HepG2 (cell line): ENCODE data around the gene TRPV6.

Experiments
- ATF2 ChIP-seq: sonication (generic); formaldehyde crosslinking; IDR thresholded peaks from 2 replicates; pipeline ENCODE4 v1.4.0; 2020; ENCODE audit warnings: missing genetic modification reagents
- CAMTA2 ChIP-seq: sonication (generic); formaldehyde crosslinking; IDR thresholded peaks from 2 replicates; pipeline ENCODE4 v1.4.0; 2020; ENCODE audit warnings: mild to moderate bottlenecking, missing genetic modification reagents, borderline replicate concordance
- CBX2 ChIP-seq, 2 experiments: fragments of 200-600 bp in 1 of 2; sonication (generic); formaldehyde crosslinking in 1 of 2; IDR thresholded peaks; 2 replicates each; pipeline versions ENCODE4 v1.7.0 to v1.8.1; 2018 to 2022; ENCODE audit warnings: low read depth in 2 of 2, low read length in 1 of 2, mild to moderate bottlenecking in 1 of 2, missing genetic modification reagents in 1 of 2
- CTCF ChIP-seq: sonication (generic); formaldehyde crosslinking; IDR thresholded peaks from 2 replicates; pipeline ENCODE4 v1.5.0; 2020; ENCODE audit warnings: mild to moderate bottlenecking, missing genetic modification reagents, moderate library complexity
- DNMT1 ChIP-seq: sonication (generic); formaldehyde crosslinking; IDR thresholded peaks from 2 replicates; pipeline ENCODE4 v1.5.1; 2020; ENCODE audit warnings: mild to moderate bottlenecking, missing genetic modification reagents
- GZF1 ChIP-seq: sonication (generic); formaldehyde crosslinking; IDR thresholded peaks from 2 replicates; pipeline ENCODE4 v1.5.1; 2020; ENCODE audit warnings: mild to moderate bottlenecking, missing genetic modification reagents
- SMC3 ChIP-seq: IDR thresholded peaks from 2 replicates; pipeline ENCODE4 v1.6.1; 2011; ENCODE audit warnings: low read length, improper control_type of control experiment
- SP2 ChIP-seq: sonication (generic); formaldehyde crosslinking; IDR thresholded peaks from 2 replicates; pipeline ENCODE4 v1.5.1; 2020; ENCODE audit warnings: mild to moderate bottlenecking, missing genetic modification reagents
- TAF1 ChIP-seq: sonication (generic); formaldehyde crosslinking; IDR thresholded peaks from 2 replicates; pipeline ENCODE4 v1.4.0; 2020; ENCODE audit warnings: missing genetic modification reagents
- ZNF24 ChIP-seq: fragments of 450-650 bp; IDR thresholded peaks from 2 replicates; pipeline ENCODE4 v1.6.1; 2017; ENCODE audit warnings: antibody characterized with exemption, mild to moderate bottlenecking
- ZSCAN31 ChIP-seq: sonication (generic); formaldehyde crosslinking; IDR thresholded peaks from 2 replicates; pipeline ENCODE4 v1.5.0; 2020; ENCODE audit warnings: low read depth, mild to moderate bottlenecking, missing genetic modification reagents

- TF ChIP-seq GZF1 (CRISPR knock-in tag) (no peak), ZNF24 (no peak), SMC3 (no peak), TAF1 (CRISPR knock-in tag) (no peak), ZSCAN31 (CRISPR knock-in tag) (no peak), ATF2 (no peak), CBX2 (IDR thresholded peaks at IDR 0.05; ENCODE audit: low read depth, low read length) (no peak), CBX2 (CRISPR knock-in tag; IDR thresholded peaks at IDR 0.05; ENCODE audit: low read depth) (no peak), CAMTA2 (CRISPR knock-in tag) (no peak), CTCF (CRISPR knock-in tag) (no peak), SP2 (CRISPR knock-in tag) (no peak), DNMT1 (CRISPR knock-in tag) (no peak)
Observed at GRCh38 chr7:142865766-142866165, 19.8 kb downstream of the TRPV6 start.
